SK-N-SH treated with all-trans-retinoic acid at 6 μM for 48 hours (cell line): ENCODE measurements around the gene PTDSS2.

Experiments used
- ARNTL ChIP-seq: fragments of 450-650 bp; formaldehyde crosslinking; IDR thresholded peaks from 2 replicates; pipeline ENCODE4 v1.5.0; 2020; ENCODE audit warnings: low read depth, mild to moderate bottlenecking, moderate library complexity, borderline replicate concordance
- CREB5 ChIP-seq: fragments of 250-450 bp; sonication (Bioruptor Pico); IDR thresholded peaks from 2 replicates; pipeline ENCODE4 v1.5.1; 2020; ENCODE audit warnings: low read depth, mild to moderate bottlenecking, moderate library complexity
- CSRNP3 ChIP-seq: fragments of 250-450 bp; sonication (Bioruptor Pico); IDR thresholded peaks from 2 replicates; pipeline ENCODE4 v1.5.1; 2021; ENCODE audit warnings: mild to moderate bottlenecking, moderate library complexity
- ESRRG ChIP-seq: fragments of 250-450 bp; sonication (Bioruptor Pico); IDR thresholded peaks from 2 replicates; pipeline ENCODE4 v1.6.1; 2021; ENCODE audit warnings: mild to moderate bottlenecking
- PATZ1 ChIP-seq: fragments of 250-450 bp; sonication (Bioruptor Pico); IDR thresholded peaks from 2 replicates; pipeline ENCODE4 v1.8.0; 2020; ENCODE audit warnings: mild to moderate bottlenecking, moderate library complexity, borderline replicate concordance
- POU6F1 ChIP-seq: fragments of 250-450 bp; sonication (Bioruptor Pico); IDR thresholded peaks from 2 replicates; pipeline ENCODE4 v1.8.0; 2021; ENCODE audit warnings: low read depth, mild to moderate bottlenecking, moderate library complexity, borderline replicate concordance
- SNAI2 ChIP-seq: fragments of 250-450 bp; sonication (Bioruptor Pico); IDR thresholded peaks from 2 replicates; pipeline ENCODE4 v1.5.0; 2020; ENCODE audit warnings: mild to moderate bottlenecking, moderate library complexity
- TOX ChIP-seq: fragments of 250-450 bp; sonication (Bioruptor Pico); IDR thresholded peaks from 2 replicates; pipeline ENCODE4 v1.8.0; 2021; ENCODE audit warnings: mild to moderate bottlenecking, moderate library complexity, borderline replicate concordance
- ZFP3 ChIP-seq: fragments of 250-450 bp; sonication (Bioruptor Pico); IDR thresholded peaks from 2 replicates; pipeline ENCODE4 v1.5.0; 2020; ENCODE audit warnings: mild to moderate bottlenecking, moderate library complexity
- ZFP30 ChIP-seq: fragments of 450-650 bp; formaldehyde crosslinking; IDR thresholded peaks from 2 replicates; pipeline ENCODE4 v1.5.0; 2022; ENCODE audit warnings: mild to moderate bottlenecking, moderate library complexity
- ZNF8 ChIP-seq: fragments of 450-650 bp; formaldehyde crosslinking; IDR thresholded peaks from 2 replicates; pipeline ENCODE4 v1.5.0; 2020; ENCODE audit warnings: mild to moderate bottlenecking, moderate library complexity

GRCh38 chr11:514606-515005, 64.5 kb downstream of the PTDSS2 start:
- no peak for TF ChIP-seq TOX
- no peak for TF ChIP-seq SNAI2 (CRISPR knock-in tag)
- no peak for TF ChIP-seq CSRNP3 (CRISPR knock-in tag)
- no peak for TF ChIP-seq CREB5 (CRISPR knock-in tag)
- TF ChIP-seq PATZ1 (CRISPR knock-in tag), result no peak
- TF ChIP-seq ESRRG, result no peak
- TF ChIP-seq ZFP3 (CRISPR knock-in tag), result no peak
- no peak for TF ChIP-seq ZFP30 (CRISPR knock-in tag)
- no peak for TF ChIP-seq ZNF8
- no peak for TF ChIP-seq POU6F1 (CRISPR knock-in tag)
- no peak for TF ChIP-seq ARNTL (CRISPR knock-in tag)
